ENCODE data around the gene FAM162A.

- TF ChIP-seq SUZ12 (IDR thresholded peaks at IDR 0.05), result no peak
- TF ChIP-seq ZNF384 (IDR thresholded peaks at IDR 0.05), result no peak
- no peak for TF ChIP-seq HDGF (IDR thresholded peaks at IDR 0.05; ENCODE audit: borderline replicate concordance)
- TF ChIP-seq FOXM1 (IDR thresholded peaks at IDR 0.05; ENCODE audit: borderline replicate concordance), result no peak
- TF ChIP-seq ARNT (IDR thresholded peaks at IDR 0.05), result no peak
- no peak for TF ChIP-seq ELF4 (IDR thresholded peaks at IDR 0.05)
- no peak for TF ChIP-seq TARDBP (IDR thresholded peaks at IDR 0.05)
- no peak for TF ChIP-seq FOXA1 (IDR thresholded peaks at IDR 0.05)
- TF ChIP-seq BHLHE40 (IDR thresholded peaks at IDR 0.05; ENCODE audit: borderline replicate concordance), result no peak
- no peak for TF ChIP-seq SP1 (IDR thresholded peaks at IDR 0.05)
Observed at GRCh38 chr3:122397201-122397600, 13.2 kb downstream of the FAM162A start.

Data from HEK293T (cell line).